NCI-H510A treated with DMSO at 0.1 percent for 48 hours (cell line): ENCODE measurements around the gene SPTBN4.
"Not testable (repeated sequence)": the region's sequence is repeated elsewhere in the genome, so short reads cannot be mapped to it uniquely, and the experiment has no call there.

ENCODE experiments used
- DNase-seq: peaks from one replicate; lab custom pipeline; 2025; lab: John Stamatoyannopoulos, UW

SPTBN4 gene

GRCh38 chr19:40621283-40621682, 154.5 kb downstream of the SPTBN4 start:
- DNase-seq, result no peak

- no peak for DNase-seq
These were observed 155.4 kb downstream of the SPTBN4 start for GRCh38 chr19:40621966-40622772.

GRCh38 chr19:40622773-40623075, 155.9 kb downstream of the SPTBN4 start:
- no peak for DNase-seq

- peak; percentile 88 for DNase-seq
These were observed 156.8 kb downstream of the SPTBN4 start for GRCh38 chr19:40623403-40624251.

GRCh38 chr19:40624369-40625153, 157.8 kb downstream of the SPTBN4 start:
- DNase-seq, result not testable (repeated sequence)

- no peak for DNase-seq
These were observed 158.8 kb downstream of the SPTBN4 start for GRCh38 chr19:40625406-40626120.
